WTC11 (cell line): ENCODE data around the gene STAG2. TPM values are rescaled to one million over a fixed set of nuclear protein-coding genes. Genes with fewer than 3 reads are reported as not detected.

Experiments
- ATAC-seq: fragments of 200-7000 bp; cut with Tn5 transposase; 2 replicates; pipeline ENCODE4 v1.10.0; 2021; ENCODE audit warnings: mild to moderate bottlenecking, moderate library complexity
- CTCF ChIA-PET: fragments of 300-600 bp; sonication (Branson Sonifier 250); formaldehyde crosslinking; loops from one replicate; lab custom pipeline; 2021; ENCODE audit warnings: antibody characterized with exemption; lab: Charles Lee
- POLR2A ChIA-PET: fragments of 350-600 bp; sonication (Branson Sonifier 250); formaldehyde crosslinking; loops from one replicate; lab custom pipeline; 2021; ENCODE audit warnings: antibody characterized with exemption; lab: Charles Lee
- DNase-seq: peaks from one replicate; pipeline ENCODE4 v3.0.0; 2021; ENCODE audit warnings: low spot score
- H3K27ac Mint-ChIP-seq: 2 replicates; pipeline ENCODE4 v1.8.0; 2021; ENCODE audit warnings: mixed read lengths
- H3K27me3 Mint-ChIP-seq: 2 replicates; pipeline ENCODE4 v1.8.0; 2021; ENCODE audit warnings: low read depth, mild to moderate bottlenecking, moderate library complexity, mixed read lengths
- H3K36me3 Mint-ChIP-seq: 2 replicates; pipeline ENCODE4 v1.8.0; 2021; ENCODE audit warnings: mixed read lengths
- H3K4me1 Mint-ChIP-seq: 2 replicates; pipeline ENCODE4 v1.8.0; 2022; ENCODE audit warnings: mixed read lengths
- H3K4me3 Mint-ChIP-seq: 2 replicates; pipeline ENCODE4 v1.8.0; 2021; ENCODE audit warnings: mild to moderate bottlenecking, moderate library complexity, mixed read lengths
- H3K9me3 Mint-ChIP-seq: 2 replicates; pipeline ENCODE4 v1.8.0; 2021; ENCODE audit warnings: mixed read lengths
- AR ChIP-seq: fragments of 250-450 bp; sonication (Bioruptor Pico); IDR thresholded peaks from 2 replicates; pipeline ENCODE4 v1.9.0; 2021; ENCODE audit warnings: mild to moderate bottlenecking
- ATF6 ChIP-seq: sonication (generic); formaldehyde crosslinking; IDR thresholded peaks from 2 replicates; pipeline ENCODE4 v1.8.1; 2023; ENCODE audit warnings: mild to moderate bottlenecking, missing genetic modification reagents
- CBFB ChIP-seq: sonication (generic); formaldehyde crosslinking; IDR thresholded peaks from 2 replicates; pipeline ENCODE4 v1.8.1; 2022; ENCODE audit warnings: mild to moderate bottlenecking, low read depth, missing genetic modification reagents
- CREB1 ChIP-seq: sonication (generic); formaldehyde crosslinking; IDR thresholded peaks from 2 replicates; pipeline ENCODE4 v1.8.0; 2023; ENCODE audit warnings: mild to moderate bottlenecking, missing genetic modification reagents
- EMX1 ChIP-seq: fragments of 250-450 bp; sonication (Bioruptor Pico); IDR thresholded peaks from 2 replicates; pipeline ENCODE4 v1.8.0; 2021; ENCODE audit warnings: mild to moderate bottlenecking
- FOXP1 ChIP-seq: sonication (generic); formaldehyde crosslinking; IDR thresholded peaks from 2 replicates; pipeline ENCODE4 v1.8.0; 2022; ENCODE audit warnings: missing genetic modification reagents, mild to moderate bottlenecking, moderate library complexity, borderline replicate concordance
- FOXP4 ChIP-seq: sonication (generic); formaldehyde crosslinking; IDR thresholded peaks from 2 replicates; pipeline ENCODE4 v1.8.0; 2022; ENCODE audit warnings: mild to moderate bottlenecking, missing genetic modification reagents
- NFYB ChIP-seq: sonication (generic); formaldehyde crosslinking; conservative IDR thresholded peaks from 2 replicates; pipeline ENCODE4 v1.8.0; 2022; ENCODE audit warnings: low read depth, missing genetic modification reagents
- NR2C2 ChIP-seq: sonication (generic); formaldehyde crosslinking; IDR thresholded peaks from 2 replicates; pipeline ENCODE4 v1.8.0; 2022; ENCODE audit warnings: mild to moderate bottlenecking, missing genetic modification reagents
- PRDM15 ChIP-seq: sonication (generic); formaldehyde crosslinking; IDR thresholded peaks from 2 replicates; pipeline ENCODE4 v1.8.0; 2022; ENCODE audit warnings: missing genetic modification reagents
- TEAD4 ChIP-seq: sonication (generic); formaldehyde crosslinking; IDR thresholded peaks from 2 replicates; pipeline ENCODE4 v1.8.0; 2022; ENCODE audit warnings: mild to moderate bottlenecking, missing genetic modification reagents
- USF1 ChIP-seq: sonication (generic); formaldehyde crosslinking; IDR thresholded peaks from 2 replicates; pipeline ENCODE4 v1.8.0; 2022; ENCODE audit warnings: mild to moderate bottlenecking, missing genetic modification reagents
- ZNF138 ChIP-seq: sonication (generic); formaldehyde crosslinking; conservative IDR thresholded peaks from 2 replicates; pipeline ENCODE4 v1.8.1; 2022; ENCODE audit warnings: mild to moderate bottlenecking, moderate library complexity, missing genetic modification reagents
- ZNF281 ChIP-seq: sonication (generic); formaldehyde crosslinking; IDR thresholded peaks from 2 replicates; pipeline ENCODE4 v1.8.0; 2023; ENCODE audit warnings: mild to moderate bottlenecking, missing genetic modification reagents
- ZNF396 ChIP-seq: fragments of 250-450 bp; sonication (Bioruptor Pico); IDR thresholded peaks from 2 replicates; pipeline ENCODE4 v1.8.0; 2021; ENCODE audit warnings: mild to moderate bottlenecking, moderate library complexity, borderline replicate concordance
- ZNF532 ChIP-seq: fragments of 250-450 bp; sonication (Bioruptor Pico); IDR thresholded peaks from 2 replicates; pipeline ENCODE4 v1.9.0; 2021; ENCODE audit warnings: mild to moderate bottlenecking, borderline replicate concordance
- total RNA-seq: library from RNA; stranded (reverse); gene quantifications from 3 replicates; pipeline ENCODE4 v1.2.3, GENCODE V29; 2021

Gene STAG2
- total RNA-seq, 1 experiment from 2014 or later: 70.5 TPM

- TF ChIP-seq ATF6 (CRISPR knock-in tag) (no peak), NR2C2 (no peak), ZNF281 (CRISPR knock-in tag) (no peak), PRDM15 (CRISPR knock-in tag) (no peak), USF1 (no peak), CBFB (no peak), TEAD4 (CRISPR knock-in tag) (no peak)
Measured at GRCh38 chrX:123949846-123950245, 11.7 kb upstream of the STAG2 start (continued).

GRCh38 chrX:123959281-123960063, 2.0 kb upstream of the STAG2 start:
- Mint-ChIP-seq H3K9me3 (no peaks in the 10 kb centered on the region), H3K4me3 (peak overlapping the region; percentile 97), H3K36me3 (peaks cover 5% of the 10 kb centered on the region; the same call in 1 of the 2 replicates), H3K27ac (peak overlapping the region; percentile 89), H3K4me1 (peaks cover 11% of the 10 kb centered on the region), H3K27me3 (no peaks in the 10 kb centered on the region)
- CTCF ChIA-PET: interaction anchor here (1.1 kb wide), 1 partner anchor 127 kb away, joined by 6 read pairs; no protein-coding TSS in a partner anchor
- POLR2A ChIA-PET: interaction anchor here (0.6 kb wide), 1 partner anchor 195 kb away, joined by 5 read pairs; no protein-coding TSS in a partner anchor
- ATAC-seq (no peak; the same call in 1 of the 2 replicates), DNase-seq (peak; percentile 21)
- TF ChIP-seq NFYB (CRISPR knock-in tag): no peak
- TF ChIP-seq FOXP1 (CRISPR knock-in tag): no peak
- TF ChIP-seq ZNF532 (CRISPR knock-in tag): no peak
- TF ChIP-seq ZNF396: no peak
- no peak for TF ChIP-seq AR (CRISPR knock-in tag)
- no peak for TF ChIP-seq EMX1 (CRISPR knock-in tag)
- TF ChIP-seq FOXP4: no peak
- no peak for TF ChIP-seq CREB1 (CRISPR knock-in tag)
- no peak for TF ChIP-seq ZNF138
